ENCODE results near the gene CCDC60. TPM values are rescaled to one million over a fixed set of nuclear protein-coding genes. Genes with fewer than 3 reads are reported as not detected.

CCDC60 gene
- total and polyA plus RNA-seq, 2 donors from 2014 or later: not detected

GRCh38 chr12:119512772-119513497, 178.4 kb downstream of the CCDC60 start:
- H3K4me1 ChIP-seq (ENCODE audit: control insufficient read depth in 2 of 3, insufficient read depth in 2 of 3, low read depth in 1 of 3, low read length in 3 of 3): no peaks in the 10 kb centered on the region
- no peaks in the 10 kb centered on the region for H3K27me3 ChIP-seq (ENCODE audit: control insufficient read depth, insufficient read depth, low read length)
- no peak overlapping the region for H3K9ac ChIP-seq (ENCODE audit: low read length in 3 of 3)
- no peak for TF ChIP-seq CTCF (IDR thresholded peaks at IDR 0.05; ENCODE audit: borderline replicate concordance, extremely low read depth, insufficient read depth)
- intact Hi-C loops (cut with DNase I): no loop called here
- DNase-seq (peak in 3 of 5 donors; percentile 34 to 75 (median 75)), FAIRE-seq (no peak)
- no peak overlapping the region for H3K27ac ChIP-seq (ENCODE audit: low read depth in 2 of 2, low read length in 2 of 2)
- no peak overlapping the region for H3K4me3 ChIP-seq (ENCODE audit: low read length in 3 of 3)
- no peaks in the 10 kb centered on the region for H3K36me3 ChIP-seq (ENCODE audit: control insufficient read depth in 2 of 3, insufficient read depth in 3 of 3, low read length in 3 of 3)
- H3K9me3 ChIP-seq (ENCODE audit: control insufficient read depth in 2 of 3, insufficient read depth in 1 of 3, low read length in 3 of 3): no peaks in the 10 kb centered on the region

GRCh38 chr12:119528241-119528640, 193.7 kb downstream of the CCDC60 start:
- DNase-seq (peak in 2 of 5 donors; percentile 61 to 76), FAIRE-seq (no peak)
- no peak for TF ChIP-seq CTCF (IDR thresholded peaks at IDR 0.05; ENCODE audit: borderline replicate concordance, extremely low read depth, insufficient read depth)
- Histone ChIP-seq H3K9me3 (ENCODE audit: control insufficient read depth in 2 of 3, insufficient read depth in 1 of 3, low read length in 3 of 3) (no peaks in the 10 kb centered on the region), H3K4me3 (ENCODE audit: low read length in 3 of 3) (no peak overlapping the region), H3K4me1 (ENCODE audit: control insufficient read depth in 2 of 3, insufficient read depth in 2 of 3, low read depth in 1 of 3, low read length in 3 of 3) (no peaks in the 10 kb centered on the region), H3K27me3 (ENCODE audit: control insufficient read depth, insufficient read depth, low read length) (no peaks in the 10 kb centered on the region), H3K27ac (ENCODE audit: low read depth in 2 of 2, low read length in 2 of 2) (no peak overlapping the region), H3K9ac (ENCODE audit: low read length in 3 of 3) (no peak overlapping the region), H3K36me3 (ENCODE audit: control insufficient read depth in 2 of 3, insufficient read depth in 3 of 3, low read length in 3 of 3) (no peaks in the 10 kb centered on the region)
- intact Hi-C loops (cut with DNase I): no loop called here

GRCh38 chr12:119540476-119540875, 205.9 kb downstream of the CCDC60 start:
- no peak for DNase-seq
- Histone ChIP-seq H3K4me3 (ENCODE audit: low read length in 3 of 3) (no peak overlapping the region), H3K9ac (ENCODE audit: low read length in 3 of 3) (no peak overlapping the region), H3K9me3 (ENCODE audit: control insufficient read depth in 2 of 3, insufficient read depth in 1 of 3, low read length in 3 of 3) (no peaks in the 10 kb centered on the region), H3K36me3 (ENCODE audit: control insufficient read depth in 2 of 3, insufficient read depth in 3 of 3, low read length in 3 of 3) (no peaks in the 10 kb centered on the region), H3K27me3 (ENCODE audit: control insufficient read depth, insufficient read depth, low read length) (no peaks in the 10 kb centered on the region), H3K4me1 (ENCODE audit: control insufficient read depth in 2 of 3, insufficient read depth in 2 of 3, low read depth in 1 of 3, low read length in 3 of 3) (no peaks in the 10 kb centered on the region), H3K27ac (ENCODE audit: low read depth in 2 of 2, low read length in 2 of 2) (no peak overlapping the region)
- FAIRE-seq: no peak
- no peak for TF ChIP-seq CTCF (IDR thresholded peaks at IDR 0.05; ENCODE audit: borderline replicate concordance, extremely low read depth, insufficient read depth)
- intact Hi-C loops (cut with DNase I): loop anchor here (10.0 kb wide), 1 partner anchor 426 kb away; no protein-coding TSS in a partner anchor

All from kidney (tissue), 14 donors.